BE2C (cell line): ENCODE results near the gene ACTR1A.

Experiments used
- DNase-seq: peaks from one replicate; pipeline ENCODE4 v3.0.0-alpha.2; 2020
- H3K27me3 ChIP-seq: fragments of 250-450 bp; sonication (Bioruptor Pico); 2 replicates; pipeline ENCODE4 v1.5.1; 2020; ENCODE audit warnings: mild to moderate bottlenecking
- H3K36me3 ChIP-seq: fragments of 250-450 bp; sonication (Bioruptor Pico); 2 replicates; pipeline ENCODE4 v1.5.1; 2020; ENCODE audit warnings: mild to moderate bottlenecking
- H3K4me1 ChIP-seq: fragments of 250-450 bp; sonication (Bioruptor Pico); 2 replicates; pipeline ENCODE4 v1.5.1; 2020
- H3K4me3 ChIP-seq: 2 replicates; pipeline ENCODE4 v1.5.1; 2011; ENCODE audit warnings: low read depth, low read length
- H3K9me3 ChIP-seq: fragments of 250-450 bp; sonication (Bioruptor Pico); 2 replicates; pipeline ENCODE4 v1.5.1; 2020
- CTCF ChIP-seq: IDR thresholded peaks from 2 replicates; pipeline ENCODE4 v1.5.1; 2012; ENCODE audit warnings: mild to moderate bottlenecking, low read depth, low read length

The ACTR1A gene

GRCh38 chr10:102545265-102545871 lies 42.9 kb upstream of the ACTR1A start:
- TF ChIP-seq CTCF = no peak
- Histone ChIP-seq H3K9me3 (no peaks in the 10 kb centered on the region), H3K27me3 (no peaks in the 10 kb centered on the region), H3K4me3 (no peak overlapping the region), H3K4me1 (no peaks in the 10 kb centered on the region), H3K36me3 (peaks cover 5% of the 10 kb centered on the region; the same call in 1 of the 2 replicates)
- no peak for DNase-seq

- Histone ChIP-seq H3K36me3 (no peaks in the 10 kb centered on the region), H3K9me3 (no peaks in the 10 kb centered on the region), H3K4me3 (no peak overlapping the region), H3K27me3 (no peaks in the 10 kb centered on the region), H3K4me1 (no peaks in the 10 kb centered on the region)
- TF ChIP-seq CTCF = no peak
- DNase-seq = no peak
These were observed 40.4 kb upstream of the ACTR1A start for GRCh38 chr10:102542800-102543418.

- TF ChIP-seq CTCF = peak; percentile 44
- Histone ChIP-seq H3K36me3 (no peaks in the 10 kb centered on the region), H3K4me3 (no peak overlapping the region), H3K4me1 (no peaks in the 10 kb centered on the region), H3K27me3 (no peaks in the 10 kb centered on the region), H3K9me3 (no peaks in the 10 kb centered on the region)
- no peak for DNase-seq
These were observed 37.5 kb upstream of the ACTR1A start for GRCh38 chr10:102540023-102540422.

- H3K27me3 ChIP-seq = no peaks in the 10 kb centered on the region
- DNase-seq = no peak
- no peaks in the 10 kb centered on the region for H3K4me1 ChIP-seq
- no peaks in the 10 kb centered on the region for H3K9me3 ChIP-seq
- H3K36me3 ChIP-seq = no peaks in the 10 kb centered on the region
- TF ChIP-seq CTCF = no peak
- no peak overlapping the region for H3K4me3 ChIP-seq
These were observed 36.3 kb upstream of the ACTR1A start for GRCh38 chr10:102538811-102539210.

- H3K4me1 ChIP-seq = no peaks in the 10 kb centered on the region
- no peaks in the 10 kb centered on the region for H3K36me3 ChIP-seq
- no peaks in the 10 kb centered on the region for H3K9me3 ChIP-seq
- DNase-seq = no peak
- no peak overlapping the region for H3K4me3 ChIP-seq
- H3K27me3 ChIP-seq = no peaks in the 10 kb centered on the region
- no peak for TF ChIP-seq CTCF
These were observed 35.4 kb upstream of the ACTR1A start for GRCh38 chr10:102537948-102538347.

GRCh38 chr10:102537367-102537766 lies 34.9 kb upstream of the ACTR1A start:
- Histone ChIP-seq H3K27me3 (no peaks in the 10 kb centered on the region), H3K36me3 (no peaks in the 10 kb centered on the region), H3K4me3 (no peak overlapping the region), H3K4me1 (no peaks in the 10 kb centered on the region), H3K9me3 (no peaks in the 10 kb centered on the region)
- no peak for TF ChIP-seq CTCF
- no peak for DNase-seq
